IMR-90 (cell line): Measurements from ENCODE around the gene MMD2. TPM values are rescaled to one million over a fixed set of nuclear protein-coding genes. Genes with fewer than 3 reads are reported as not detected.

Source experiments
- ATAC-seq: fragments of 200-7000 bp; cut with Tn5 transposase; 2 replicates; pipeline ENCODE4 v1.9.1; 2020; ENCODE audit warnings: low read depth, mild to moderate bottlenecking, moderate library complexity
- BruUV-seq: library from RNA; stranded (reverse); fragments of 400-500 nt; replicated peaks from 2 replicates; lab custom pipeline; 2021; lab: Mats Ljungman, UMichigan
- CTCF ChIA-PET: fragments of 300-600 bp; formaldehyde crosslinking; extraction: SDS; loops from one replicate; lab custom pipeline; 2021; ENCODE audit warnings: antibody characterized with exemption; lab: Yijun Ruan, JAX
- POLR2A ChIA-PET: fragments of 300-600 bp; sonication (Branson Sonifier 250); formaldehyde crosslinking; loops from one replicate; lab custom pipeline; 2022; ENCODE audit warnings: antibody characterized with exemption; ENCODE audit not compliant: unreplicated experiment; lab: Charles Lee
- DNase-seq: peaks from one replicate; pipeline ENCODE4 v3.0.0; 2013
- H2AFZ ChIP-seq: replicated peaks from 2 replicates; pipeline ENCODE3; 2013; ENCODE audit warnings: low read length, mild to moderate bottlenecking; ENCODE audit not compliant: poor library complexity
- H2AK5ac ChIP-seq: 2 replicates; pipeline ENCODE4 v1.6.1; 2013; ENCODE audit warnings: low read depth, low read length, inconsistent platforms
- H2AK9ac ChIP-seq: replicated peaks from 2 replicates; pipeline ENCODE3; 2013; ENCODE audit warnings: mild to moderate bottlenecking, low read depth, low read length, moderate library complexity; ENCODE audit not compliant: poor library complexity
- H2BK120ac ChIP-seq: 2 replicates; pipeline ENCODE4 v1.6.1; 2013; ENCODE audit warnings: low read depth, low read length, inconsistent platforms
- H2BK15ac ChIP-seq: 3 replicates; pipeline ENCODE4 v1.6.1; 2013; ENCODE audit warnings: low read depth, low read length, inconsistent platforms
- H2BK20ac ChIP-seq: 2 replicates; pipeline ENCODE4 v1.6.1; 2013; ENCODE audit warnings: low read depth, mild to moderate bottlenecking, inconsistent platforms, low read length, moderate library complexity
- H2BK5ac ChIP-seq: 2 replicates; pipeline ENCODE4 v1.6.1; 2013; ENCODE audit warnings: mild to moderate bottlenecking, low read depth, low read length, inconsistent platforms; ENCODE audit not compliant: poor library complexity, severe bottlenecking
- H3K14ac ChIP-seq: replicated peaks from 2 replicates; pipeline ENCODE4 v1.6.1; 2013; ENCODE audit warnings: low read depth, low read length, inconsistent platforms
- H3K18ac ChIP-seq: 2 replicates; pipeline ENCODE4 v1.6.1; 2013; ENCODE audit warnings: low read depth, low read length, control low read depth
- H3K23ac ChIP-seq: 2 replicates; pipeline ENCODE4 v1.6.1; 2013; ENCODE audit warnings: low read depth, low read length, inconsistent platforms
- H3K27ac ChIP-seq: 2 replicates; pipeline ENCODE4 v1.5.1; 2013; ENCODE audit warnings: mild to moderate bottlenecking, control low read depth, low read length; ENCODE audit not compliant: insufficient read depth
- H3K27me3 ChIP-seq: 2 replicates; pipeline ENCODE4 v1.6.1; 2013; ENCODE audit warnings: low read length; ENCODE audit not compliant: control insufficient read depth, insufficient read depth
- H3K36me3 ChIP-seq: 2 replicates; pipeline ENCODE4 v1.6.1; 2013; ENCODE audit warnings: low read length, mixed read lengths; ENCODE audit not compliant: control insufficient read depth, insufficient read depth
- H3K4ac ChIP-seq: 2 replicates; pipeline ENCODE4 v1.6.1; 2013; ENCODE audit warnings: low read depth, low read length, inconsistent platforms
- H3K4me1 ChIP-seq: 2 replicates; pipeline ENCODE4 v1.6.1; 2013; ENCODE audit warnings: low read length, mixed read lengths; ENCODE audit not compliant: control insufficient read depth, insufficient read depth
- H3K4me2 ChIP-seq: 2 replicates; pipeline ENCODE4 v1.6.1; 2013; ENCODE audit warnings: low read depth, mild to moderate bottlenecking, control low read depth, low read length, moderate library complexity
- H3K4me3 ChIP-seq: 2 replicates; pipeline ENCODE4 v1.5.1; 2013; ENCODE audit warnings: low read depth, mild to moderate bottlenecking, control low read depth, low read length, moderate library complexity; ENCODE audit not compliant: insufficient read depth
- H3K56ac ChIP-seq: 2 replicates; pipeline ENCODE4 v1.6.1; 2013; ENCODE audit warnings: low read length, inconsistent platforms; ENCODE audit not compliant: insufficient read depth; ENCODE audit errors: extremely low read depth
- H3K79me1 ChIP-seq, 2 experiments: 2 replicates each; pipeline ENCODE4 v1.6.1; 2013; ENCODE audit warnings: low read length in 2 of 2, inconsistent platforms in 1 of 2, low read depth in 1 of 2
- H3K9ac ChIP-seq: 2 replicates; pipeline ENCODE4 v1.6.1; 2013; ENCODE audit warnings: low read depth, low read length, control low read depth
- H3K9me1 ChIP-seq: 2 replicates; pipeline ENCODE4 v1.6.1; 2013; ENCODE audit warnings: low read length, inconsistent platforms; ENCODE audit not compliant: insufficient read depth
- H3K9me3 ChIP-seq: 2 replicates; pipeline ENCODE4 v1.6.1; 2013; ENCODE audit warnings: low read length; ENCODE audit not compliant: control insufficient read depth, insufficient read depth
- H4K20me1 ChIP-seq: 2 replicates; pipeline ENCODE4 v1.6.1; 2013; ENCODE audit warnings: low read length, inconsistent platforms; ENCODE audit not compliant: insufficient read depth
- H4K5ac ChIP-seq: 2 replicates; pipeline ENCODE4 v1.6.1; 2013; ENCODE audit warnings: mild to moderate bottlenecking, low read depth, low read length, control low read depth
- H4K8ac ChIP-seq, 2 experiments: 2 replicates each; pipeline ENCODE4 v1.6.1; 2013; ENCODE audit warnings: low read depth in 2 of 2, low read length in 2 of 2, control low read depth in 1 of 2, inconsistent platforms in 1 of 2
- H4K91ac ChIP-seq: 2 replicates; pipeline ENCODE4 v1.6.1; 2013; ENCODE audit warnings: low read depth, low read length, inconsistent platforms; ENCODE audit not compliant: insufficient read depth
- BHLHE40 ChIP-seq: fragments of 150-350 bp; IDR thresholded peaks from 2 replicates; pipeline ENCODE4 v1.6.1; 2016; ENCODE audit warnings: mild to moderate bottlenecking, low read depth, low read length
- CEBPB ChIP-seq: IDR thresholded peaks from 2 replicates; pipeline ENCODE4 v1.6.1; 2012; ENCODE audit warnings: low read depth, low read length, improper control_type of control experiment
- CHD1 ChIP-seq: IDR thresholded peaks from 2 replicates; pipeline ENCODE4 v1.6.1; 2012; ENCODE audit warnings: low read depth, low read length, improper control_type of control experiment
- CTCF ChIP-seq: conservative IDR thresholded peaks from 2 replicates; pipeline ENCODE4 v1.5.1; 2012; ENCODE audit warnings: mild to moderate bottlenecking, low read depth, low read length, improper control_type of control experiment
- ELK1 ChIP-seq: fragments of 150-350 bp; IDR thresholded peaks from 2 replicates; pipeline ENCODE4 v1.6.1; 2016; ENCODE audit warnings: low read depth, mild to moderate bottlenecking, low read length, moderate library complexity, borderline replicate concordance
- FOS ChIP-seq: fragments of 150-350 bp; IDR thresholded peaks from 2 replicates; pipeline ENCODE4 v1.6.1; 2016; ENCODE audit warnings: low read depth, low read length
- MAFK ChIP-seq: IDR thresholded peaks from 2 replicates; pipeline ENCODE4 v1.6.1; 2012; ENCODE audit warnings: low read depth, low read length, improper control_type of control experiment
- MAZ ChIP-seq: IDR thresholded peaks from 2 replicates; pipeline ENCODE4 v1.6.1; 2012; ENCODE audit warnings: low read depth, mild to moderate bottlenecking, low read length, improper control_type of control experiment, moderate library complexity, borderline replicate concordance
- MXI1 ChIP-seq: IDR thresholded peaks from 2 replicates; pipeline ENCODE4 v1.6.1; 2012; ENCODE audit warnings: low read depth, mild to moderate bottlenecking, low read length, moderate library complexity, borderline replicate concordance
- NFE2L2 ChIP-seq: fragments of 150-350 bp; IDR thresholded peaks from 2 replicates; pipeline ENCODE4 v1.6.1; 2016; ENCODE audit warnings: low read depth, mild to moderate bottlenecking, low read length
- POLR2A ChIP-seq: IDR thresholded peaks from 2 replicates; pipeline ENCODE4 v1.6.1; 2012; ENCODE audit warnings: mild to moderate bottlenecking, low read depth, low read length
- RFX5 ChIP-seq: IDR thresholded peaks from 2 replicates; pipeline ENCODE4 v1.8.0; 2012; ENCODE audit warnings: low read depth, mild to moderate bottlenecking, low read length, moderate library complexity
- SMC3 ChIP-seq: fragments of 150-350 bp; IDR thresholded peaks from 2 replicates; pipeline ENCODE4 v1.6.1; 2016; ENCODE audit warnings: low read depth, mild to moderate bottlenecking, antibody characterized with exemption, low read length, moderate library complexity
- USF2 ChIP-seq: fragments of 150-350 bp; IDR thresholded peaks from 2 replicates; pipeline ENCODE4 v1.6.1; 2017; ENCODE audit warnings: mild to moderate bottlenecking, antibody characterized with exemption, low read length, low read depth
- WGBS, 2 experiments: methylation state at CpG; one replicate each; pipeline versions ENCODE4 v1.1.5 to v1.1.7; 2013; ENCODE audit warnings: missing lambda C conversion rate in 2 of 2; ENCODE audit not compliant: insufficient read length in 1 of 2; ENCODE audit errors: extremely low coverage in 2 of 2; 5-methylcytosine and 5-hydroxymethylcytosine counted together
- dilution Hi-C: fragments of 300-500 bp; cut with HindIII; formaldehyde crosslinking; loops from one replicate; pipeline ENCODE4 v1.14.3; 2018; ENCODE audit warnings: low sequenced_read_pairs; ENCODE audit not compliant: unreplicated experiment
- in situ Hi-C: fragments of 300-500 bp; cut with MboI; formaldehyde crosslinking; loops from 3 replicates; pipeline ENCODE4 v1.14.3; 2019; ENCODE audit warnings: low sequenced_read_pairs, inconsistent platforms, mixed read lengths
- intact Hi-C: fragments of 100-400 bp; cut with micrococcal nuclease; formaldehyde crosslinking; loops from 2 replicates; pipeline ENCODE4 v1.10.0; 2022
- polyA plus RNA-seq, 3 experiments: library from polyadenylated mRNA; depleted of rRNA; stranded (reverse); fragments of >200 nt; gene quantifications; 2 replicates each; pipeline ENCODE4 v1.2.3, GENCODE V29; 2012; ENCODE audit warnings: low replicate concordance in 1 of 3
- total RNA-seq: library from RNA; depleted of rRNA; stranded (reverse); fragments of >200 nt; gene quantifications from 2 replicates; pipeline ENCODE4 v1.2.3, GENCODE V29; 2012

MMD2 gene
- total and polyA plus RNA-seq, 2 of the 4 experiments (the other 2 are of a cell fraction): not detected

- intact Hi-C loops (loop anchor here (1.0 to 2.0 kb wide), 2 partner anchors 52 to 84 kb away; no protein-coding TSS in a partner anchor), dilution Hi-C loops (no loop called here), in situ Hi-C loops (no loop called here)
- H2AFZ ChIP-seq: peak overlapping the region; percentile 84
- H4K5ac ChIP-seq: no peak overlapping the region
- CTCF ChIA-PET: interaction anchor here (0.6 kb wide), 1 partner anchor 358 kb away, joined by 7 read pairs; no protein-coding TSS in a partner anchor
- peaks cover 2% of the 10 kb centered on the region; the same call in 1 of the 2 replicates for H3K4me1 ChIP-seq
- H4K20me1 ChIP-seq: no peaks in the 10 kb centered on the region
- no peaks in the 10 kb centered on the region for H3K36me3 ChIP-seq
- no peaks in the 10 kb centered on the region for H3K9me1 ChIP-seq
- H3K9me3 ChIP-seq: no peaks in the 10 kb centered on the region
- no peak overlapping the region for H3K18ac ChIP-seq
- H3K23ac ChIP-seq: peak overlapping the region; percentile 20; the same call in 1 of the 2 replicates
- DNase-seq: peak; percentile 59
- peak overlapping the region; percentile 5 for H3K9ac ChIP-seq
- H3K56ac ChIP-seq: no peak overlapping the region
- peak; percentile 57 for ATAC-seq
- 3% methylated on average over 12 of the region's 35 CpGs; no CpG with 5 or more reads in 1 of the 2 experiments for WGBS, 2 experiments
- no peak overlapping the region for H2BK5ac ChIP-seq
- peak overlapping the region; percentile 89 for H2AK9ac ChIP-seq
- H4K8ac ChIP-seq: no peak overlapping the region
- H3K27ac ChIP-seq: peak overlapping the region; percentile 2; the same call in 1 of the 2 replicates
- H3K14ac ChIP-seq: no peak overlapping the region
- BruUV-seq: no TSS peak
- peaks cover 2% of the 10 kb centered on the region for H3K27me3 ChIP-seq
- H2BK20ac ChIP-seq: no peak overlapping the region
- H2BK15ac ChIP-seq: no peak overlapping the region
- H3K79me1 ChIP-seq: no peaks in the 10 kb centered on the region
- H2AK5ac ChIP-seq: no peak overlapping the region
- H3K4me2 ChIP-seq: peak overlapping the region; percentile 22
- POLR2A ChIA-PET: no interaction called here
- peak overlapping the region; percentile 6 for H3K4me3 ChIP-seq
- H3K4ac ChIP-seq: no peak overlapping the region; the same call in 1 of the 2 replicates
- H4K91ac ChIP-seq: no peak overlapping the region
- no peak overlapping the region for H2BK120ac ChIP-seq
- TF ChIP-seq POLR2A (no peak), CHD1 (no peak), USF2 (no peak), CTCF (no peak), NFE2L2 (no peak), ELK1 (no peak), MAFK (no peak), MXI1 (no peak), RFX5 (no peak), FOS (no peak), CEBPB (no peak), MAZ (no peak), BHLHE40 (no peak), SMC3 (no peak)
Measured at GRCh38 chr7:4882169-4883032, 76.6 kb downstream of the MMD2 start.
